Measurements from ENCODE around the gene CLDN11.

CLDN11 gene

GRCh38 chr3:170419557-170420087 lies 954 bp downstream of the CLDN11 start:
- no peak for DNase-seq
- no peaks in the 10 kb centered on the region for H3K36me3 Mint-ChIP-seq
- peaks cover 15% of the 10 kb centered on the region for H3K4me1 Mint-ChIP-seq
- H3K27ac Mint-ChIP-seq = no peak overlapping the region
- H3K27me3 Mint-ChIP-seq = peaks cover 61% of the 10 kb centered on the region
- H3K4me3 Mint-ChIP-seq = no peak overlapping the region
- CTCF ChIA-PET = interaction anchor here (10.1 kb wide), 1 partner anchor 392 kb away, joined by 164 read pairs; no protein-coding TSS in a partner anchor
- no peaks in the 10 kb centered on the region for H3K9me3 Mint-ChIP-seq

GRCh38 chr3:170420307-170420821 lies 1.7 kb downstream of the CLDN11 start:
- Mint-ChIP-seq H3K4me3 (no peak overlapping the region), H3K27me3 (peaks cover 68% of the 10 kb centered on the region), H3K4me1 (peaks cover 15% of the 10 kb centered on the region), H3K27ac (no peak overlapping the region), H3K36me3 (no peaks in the 10 kb centered on the region), H3K9me3 (no peaks in the 10 kb centered on the region)
- DNase-seq = no peak
- CTCF ChIA-PET = interaction anchor here (0.7 kb wide), 1 partner anchor 276 kb away, joined by 3 read pairs; no protein-coding TSS in a partner anchor

- Mint-ChIP-seq H3K4me3 (no peak overlapping the region), H3K27ac (no peak overlapping the region), H3K36me3 (no peaks in the 10 kb centered on the region), H3K4me1 (peaks cover 15% of the 10 kb centered on the region), H3K27me3 (peaks cover 73% of the 10 kb centered on the region), H3K9me3 (no peaks in the 10 kb centered on the region)
- CTCF ChIA-PET = interaction anchor here (0.7 kb wide), 1 partner anchor 275 kb away, joined by 3 read pairs; no protein-coding TSS in a partner anchor
- DNase-seq = no peak
Observed at GRCh38 chr3:170421111-170421641, 2.5 kb downstream of the CLDN11 start.

- H3K36me3 Mint-ChIP-seq = no peaks in the 10 kb centered on the region
- peaks cover 69% of the 10 kb centered on the region for H3K27me3 Mint-ChIP-seq
- H3K4me3 Mint-ChIP-seq = no peak overlapping the region
- no peaks in the 10 kb centered on the region for H3K9me3 Mint-ChIP-seq
- CTCF ChIA-PET = no interaction called here
- H3K4me1 Mint-ChIP-seq = peaks cover 15% of the 10 kb centered on the region
- DNase-seq = no peak
- no peak overlapping the region for H3K27ac Mint-ChIP-seq
Observed at GRCh38 chr3:170421758-170422157, 3.1 kb downstream of the CLDN11 start.

- H3K36me3 Mint-ChIP-seq = no peaks in the 10 kb centered on the region
- DNase-seq = no peak
- H3K4me3 Mint-ChIP-seq = no peak overlapping the region
- no peak overlapping the region for H3K27ac Mint-ChIP-seq
- H3K9me3 Mint-ChIP-seq = no peaks in the 10 kb centered on the region
- CTCF ChIA-PET = interaction anchor here (1.0 kb wide), 1 partner anchor 9 kb away, joined by 3 read pairs; no protein-coding TSS in a partner anchor
- peaks cover 57% of the 10 kb centered on the region for H3K27me3 Mint-ChIP-seq
- peaks cover 15% of the 10 kb centered on the region for H3K4me1 Mint-ChIP-seq
Observed at GRCh38 chr3:170423001-170423615, 4.4 kb downstream of the CLDN11 start.

- peaks cover 44% of the 10 kb centered on the region for H3K27me3 Mint-ChIP-seq
- H3K4me3 Mint-ChIP-seq = no peak overlapping the region
- H3K4me1 Mint-ChIP-seq = peaks cover 23% of the 10 kb centered on the region
- CTCF ChIA-PET = no interaction called here
- no peaks in the 10 kb centered on the region for H3K9me3 Mint-ChIP-seq
- no peak for DNase-seq
- no peaks in the 10 kb centered on the region for H3K36me3 Mint-ChIP-seq
- H3K27ac Mint-ChIP-seq = no peak overlapping the region
Observed at GRCh38 chr3:170424879-170425278, 6.2 kb downstream of the CLDN11 start.

GRCh38 chr3:170425491-170426239 lies 7.0 kb downstream of the CLDN11 start:
- no peak for DNase-seq
- H3K27ac Mint-ChIP-seq = no peak overlapping the region
- H3K4me3 Mint-ChIP-seq = no peak overlapping the region
- H3K27me3 Mint-ChIP-seq = peaks cover 44% of the 10 kb centered on the region
- H3K9me3 Mint-ChIP-seq = no peaks in the 10 kb centered on the region
- no peaks in the 10 kb centered on the region for H3K36me3 Mint-ChIP-seq
- H3K4me1 Mint-ChIP-seq = peaks cover 17% of the 10 kb centered on the region
- CTCF ChIA-PET = no interaction called here

GRCh38 chr3:170426240-170426797 lies 7.7 kb downstream of the CLDN11 start:
- H3K36me3 Mint-ChIP-seq = no peaks in the 10 kb centered on the region
- no peak overlapping the region for H3K4me3 Mint-ChIP-seq
- H3K4me1 Mint-ChIP-seq = peaks cover 17% of the 10 kb centered on the region
- no peak overlapping the region for H3K27ac Mint-ChIP-seq
- H3K27me3 Mint-ChIP-seq = peaks cover 37% of the 10 kb centered on the region
- CTCF ChIA-PET = no interaction called here
- H3K9me3 Mint-ChIP-seq = no peaks in the 10 kb centered on the region
- no peak for DNase-seq

GRCh38 chr3:170428095-170428494 lies 9.4 kb downstream of the CLDN11 start:
- CTCF ChIA-PET = interaction anchor here (0.5 kb wide), 1 partner anchor 62 kb away, joined by 3 read pairs; no protein-coding TSS in a partner anchor
- Mint-ChIP-seq H3K9me3 (no peaks in the 10 kb centered on the region), H3K36me3 (no peaks in the 10 kb centered on the region), H3K4me3 (no peak overlapping the region), H3K27ac (no peak overlapping the region), H3K4me1 (peaks cover 17% of the 10 kb centered on the region), H3K27me3 (peaks cover 36% of the 10 kb centered on the region)
- no peak for DNase-seq

- H3K4me3 Mint-ChIP-seq = no peak overlapping the region
- CTCF ChIA-PET = no interaction called here
Observed at GRCh38 chr3:170429050-170429449, 10.4 kb downstream of the CLDN11 start.

GRCh38 chr3:170431054-170431453 lies 12.4 kb downstream of the CLDN11 start:
- Mint-ChIP-seq H3K9me3 (no peaks in the 10 kb centered on the region), H3K36me3 (no peaks in the 10 kb centered on the region), H3K27ac (no peak overlapping the region), H3K27me3 (peaks cover 18% of the 10 kb centered on the region), H3K4me1 (peaks cover 17% of the 10 kb centered on the region), H3K4me3 (no peak overlapping the region)
- CTCF ChIA-PET = interaction anchor here (1.0 to 1.2 kb wide), 3 partner anchors 17 to 382 kb away, joined by 3 to 4 read pairs (median 3); no protein-coding TSS in a partner anchor
- DNase-seq = no peak

More at GRCh38 chr3:170429050-170429449, 10.4 kb downstream of the CLDN11 start:
- no peak overlapping the region for H3K27ac Mint-ChIP-seq
- no peaks in the 10 kb centered on the region for H3K36me3 Mint-ChIP-seq
- peaks cover 35% of the 10 kb centered on the region for H3K27me3 Mint-ChIP-seq
- no peak for DNase-seq
- H3K9me3 Mint-ChIP-seq = no peaks in the 10 kb centered on the region
- H3K4me1 Mint-ChIP-seq = peaks cover 17% of the 10 kb centered on the region

- no peak for DNase-seq
- Mint-ChIP-seq H3K27me3 (peaks cover 22% of the 10 kb centered on the region), H3K4me3 (no peak overlapping the region), H3K27ac (no peak overlapping the region), H3K36me3 (no peaks in the 10 kb centered on the region), H3K4me1 (peaks cover 17% of the 10 kb centered on the region), H3K9me3 (no peaks in the 10 kb centered on the region)
- CTCF ChIA-PET = interaction anchor here (1.1 kb wide), 1 partner anchor 15 kb away, joined by 3 read pairs; no protein-coding TSS in a partner anchor
Observed at GRCh38 chr3:170432416-170432815, 13.7 kb downstream of the CLDN11 start.

- Mint-ChIP-seq H3K4me1 (no peaks in the 10 kb centered on the region), H3K36me3 (no peaks in the 10 kb centered on the region), H3K27ac (no peak overlapping the region), H3K9me3 (no peaks in the 10 kb centered on the region), H3K4me3 (no peak overlapping the region), H3K27me3 (peaks cover 37% of the 10 kb centered on the region)
- CTCF ChIA-PET = no interaction called here
- DNase-seq = no peak
Observed at GRCh38 chr3:170436697-170437096, 18.0 kb downstream of the CLDN11 start.

GRCh38 chr3:170437176-170437575 lies 18.5 kb downstream of the CLDN11 start:
- no peak for DNase-seq
- Mint-ChIP-seq H3K27me3 (peaks cover 39% of the 10 kb centered on the region), H3K4me1 (no peaks in the 10 kb centered on the region), H3K27ac (no peak overlapping the region), H3K36me3 (no peaks in the 10 kb centered on the region), H3K4me3 (no peak overlapping the region), H3K9me3 (no peaks in the 10 kb centered on the region)
- CTCF ChIA-PET = no interaction called here

All from activated naive CD4-positive, alpha-beta T cell treated with anti-CD3 and anti-CD28 coated beads, Interleukin-2, amount 10 ng/mL, durations not matched to agents 7 days and 5 days (primary cell).